H1 (cell line): ENCODE data around the gene CTTNBP2. TPM values are rescaled to one million over a fixed set of nuclear protein-coding genes. Genes with fewer than 3 reads are reported as not detected.

Experiments used
- NANOG ChIP-seq: IDR thresholded peaks from 2 replicates; pipeline ENCODE4 v1.6.1; 2011; ENCODE audit warnings: low read length, low read depth, mild to moderate bottlenecking, inconsistent platforms; ENCODE audit not compliant: insufficient read depth, poor library complexity, severe bottlenecking
- SIX5 ChIP-seq: IDR thresholded peaks from 2 replicates; pipeline ENCODE4 v1.6.1; 2011; ENCODE audit warnings: mild to moderate bottlenecking, low read depth, low read length
- TBP ChIP-seq: IDR thresholded peaks from 2 replicates; pipeline ENCODE4 v1.6.1; 2011; ENCODE audit warnings: low read depth, low read length, improper control_type of control experiment
- polyA plus RNA-seq, 7 experiments: library from polyadenylated mRNA; depleted of rRNA in 3 of 7; stranded (reverse) in 5 of 7; unstranded in 2 of 7; fragments of >200 nt in 5 of 7; fragments of 200-250 nt in 2 of 7; gene quantifications; 1 replicate in 5 of 7; 2 replicates in 1 of 7; 4 replicates in 1 of 7; pipeline versions ENCODE4 v1.2.1 to v1.2.3, GENCODE V29; 2011 to 2013; ENCODE audit warnings: missing spikeins in 2 of 7, mixed read lengths in 2 of 7
- total RNA-seq: library from RNA; stranded (reverse); fragmentation: NEBNext Ultra II Directional; extraction: Animal tissue kit (Norgen Biotek cat#: 25700); gene quantifications from 2 replicates; pipeline ENCODE4 v1.2.1, GENCODE V29; 2021
- TF ChIP-seq, protein P1 (sequence below): fragments of 300-600 bp; sonication (generic); IDR thresholded peaks from 2 replicates; pipeline ENCODE4 v1.7.1; 2012; ENCODE audit warnings: low read length, moderate library complexity, mild to moderate bottlenecking, inconsistent platforms; ENCODE audit not compliant: insufficient replicate concordance

The CTTNBP2 gene
- total and polyA plus RNA-seq, 2 of the 8 experiments (the other 6 are each of a cell fraction or from before 2014, with no cell fraction given), result 15.3 to 35.1 TPM

DNA sequence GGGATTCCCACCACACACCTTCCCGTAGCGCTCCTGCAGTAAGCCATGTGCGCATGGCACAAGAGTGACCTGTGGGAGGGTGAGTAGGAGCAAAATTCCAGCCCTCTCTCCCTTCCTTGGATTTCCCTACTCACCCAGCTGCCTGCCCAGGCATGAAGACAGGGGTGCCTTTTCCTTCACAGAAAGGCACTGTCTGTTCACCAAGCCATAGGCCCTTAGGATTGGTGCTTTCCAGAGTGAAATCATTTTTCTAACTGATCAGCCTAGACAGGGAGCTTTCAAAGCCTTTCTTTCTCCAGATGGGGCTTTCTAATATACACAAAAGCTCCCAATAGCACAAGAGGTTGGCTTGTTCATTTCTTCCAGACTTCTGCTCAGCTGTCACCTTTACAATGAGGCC, 79.7 kb downstream of the CTTNBP2 start (continued):
- TF ChIP-seq, protein P1, sequence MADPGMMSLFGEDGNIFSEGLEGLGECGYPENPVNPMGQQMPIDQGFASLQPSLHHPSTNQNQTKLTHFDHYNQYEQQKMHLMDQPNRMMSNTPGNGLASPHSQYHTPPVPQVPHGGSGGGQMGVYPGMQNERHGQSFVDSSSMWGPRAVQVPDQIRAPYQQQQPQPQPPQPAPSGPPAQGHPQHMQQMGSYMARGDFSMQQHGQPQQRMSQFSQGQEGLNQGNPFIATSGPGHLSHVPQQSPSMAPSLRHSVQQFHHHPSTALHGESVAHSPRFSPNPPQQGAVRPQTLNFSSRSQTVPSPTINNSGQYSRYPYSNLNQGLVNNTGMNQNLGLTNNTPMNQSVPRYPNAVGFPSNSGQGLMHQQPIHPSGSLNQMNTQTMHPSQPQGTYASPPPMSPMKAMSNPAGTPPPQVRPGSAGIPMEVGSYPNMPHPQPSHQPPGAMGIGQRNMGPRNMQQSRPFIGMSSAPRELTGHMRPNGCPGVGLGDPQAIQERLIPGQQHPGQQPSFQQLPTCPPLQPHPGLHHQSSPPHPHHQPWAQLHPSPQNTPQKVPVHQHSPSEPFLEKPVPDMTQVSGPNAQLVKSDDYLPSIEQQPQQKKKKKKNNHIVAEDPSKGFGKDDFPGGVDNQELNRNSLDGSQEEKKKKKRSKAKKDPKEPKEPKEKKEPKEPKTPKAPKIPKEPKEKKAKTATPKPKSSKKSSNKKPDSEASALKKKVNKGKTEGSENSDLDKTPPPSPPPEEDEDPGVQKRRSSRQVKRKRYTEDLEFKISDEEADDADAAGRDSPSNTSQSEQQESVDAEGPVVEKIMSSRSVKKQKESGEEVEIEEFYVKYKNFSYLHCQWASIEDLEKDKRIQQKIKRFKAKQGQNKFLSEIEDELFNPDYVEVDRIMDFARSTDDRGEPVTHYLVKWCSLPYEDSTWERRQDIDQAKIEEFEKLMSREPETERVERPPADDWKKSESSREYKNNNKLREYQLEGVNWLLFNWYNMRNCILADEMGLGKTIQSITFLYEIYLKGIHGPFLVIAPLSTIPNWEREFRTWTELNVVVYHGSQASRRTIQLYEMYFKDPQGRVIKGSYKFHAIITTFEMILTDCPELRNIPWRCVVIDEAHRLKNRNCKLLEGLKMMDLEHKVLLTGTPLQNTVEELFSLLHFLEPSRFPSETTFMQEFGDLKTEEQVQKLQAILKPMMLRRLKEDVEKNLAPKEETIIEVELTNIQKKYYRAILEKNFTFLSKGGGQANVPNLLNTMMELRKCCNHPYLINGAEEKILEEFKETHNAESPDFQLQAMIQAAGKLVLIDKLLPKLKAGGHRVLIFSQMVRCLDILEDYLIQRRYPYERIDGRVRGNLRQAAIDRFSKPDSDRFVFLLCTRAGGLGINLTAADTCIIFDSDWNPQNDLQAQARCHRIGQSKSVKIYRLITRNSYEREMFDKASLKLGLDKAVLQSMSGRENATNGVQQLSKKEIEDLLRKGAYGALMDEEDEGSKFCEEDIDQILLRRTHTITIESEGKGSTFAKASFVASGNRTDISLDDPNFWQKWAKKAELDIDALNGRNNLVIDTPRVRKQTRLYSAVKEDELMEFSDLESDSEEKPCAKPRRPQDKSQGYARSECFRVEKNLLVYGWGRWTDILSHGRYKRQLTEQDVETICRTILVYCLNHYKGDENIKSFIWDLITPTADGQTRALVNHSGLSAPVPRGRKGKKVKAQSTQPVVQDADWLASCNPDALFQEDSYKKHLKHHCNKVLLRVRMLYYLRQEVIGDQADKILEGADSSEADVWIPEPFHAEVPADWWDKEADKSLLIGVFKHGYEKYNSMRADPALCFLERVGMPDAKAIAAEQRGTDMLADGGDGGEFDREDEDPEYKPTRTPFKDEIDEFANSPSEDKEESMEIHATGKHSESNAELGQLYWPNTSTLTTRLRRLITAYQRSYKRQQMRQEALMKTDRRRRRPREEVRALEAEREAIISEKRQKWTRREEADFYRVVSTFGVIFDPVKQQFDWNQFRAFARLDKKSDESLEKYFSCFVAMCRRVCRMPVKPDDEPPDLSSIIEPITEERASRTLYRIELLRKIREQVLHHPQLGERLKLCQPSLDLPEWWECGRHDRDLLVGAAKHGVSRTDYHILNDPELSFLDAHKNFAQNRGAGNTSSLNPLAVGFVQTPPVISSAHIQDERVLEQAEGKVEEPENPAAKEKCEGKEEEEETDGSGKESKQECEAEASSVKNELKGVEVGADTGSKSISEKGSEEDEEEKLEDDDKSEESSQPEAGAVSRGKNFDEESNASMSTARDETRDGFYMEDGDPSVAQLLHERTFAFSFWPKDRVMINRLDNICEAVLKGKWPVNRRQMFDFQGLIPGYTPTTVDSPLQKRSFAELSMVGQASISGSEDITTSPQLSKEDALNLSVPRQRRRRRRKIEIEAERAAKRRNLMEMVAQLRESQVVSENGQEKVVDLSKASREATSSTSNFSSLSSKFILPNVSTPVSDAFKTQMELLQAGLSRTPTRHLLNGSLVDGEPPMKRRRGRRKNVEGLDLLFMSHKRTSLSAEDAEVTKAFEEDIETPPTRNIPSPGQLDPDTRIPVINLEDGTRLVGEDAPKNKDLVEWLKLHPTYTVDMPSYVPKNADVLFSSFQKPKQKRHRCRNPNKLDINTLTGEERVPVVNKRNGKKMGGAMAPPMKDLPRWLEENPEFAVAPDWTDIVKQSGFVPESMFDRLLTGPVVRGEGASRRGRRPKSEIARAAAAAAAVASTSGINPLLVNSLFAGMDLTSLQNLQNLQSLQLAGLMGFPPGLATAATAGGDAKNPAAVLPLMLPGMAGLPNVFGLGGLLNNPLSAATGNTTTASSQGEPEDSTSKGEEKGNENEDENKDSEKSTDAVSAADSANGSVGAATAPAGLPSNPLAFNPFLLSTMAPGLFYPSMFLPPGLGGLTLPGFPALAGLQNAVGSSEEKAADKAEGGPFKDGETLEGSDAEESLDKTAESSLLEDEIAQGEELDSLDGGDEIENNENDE, result no peak
- TF ChIP-seq NANOG (no peak), TBP (no peak), SIX5 (no peak)
